H1 (cell line): ENCODE measurements around the gene B4GALNT1. TPM values are rescaled to one million over a fixed set of nuclear protein-coding genes. Genes with fewer than 3 reads are reported as not detected.

ENCODE experiments used
- CTCF ChIA-PET: fragments of 300-600 bp; sonication (Branson Sonifier 250); formaldehyde crosslinking; loops from one replicate; lab custom pipeline; 2021; ENCODE audit not compliant: partially characterized antibody; lab: Charles Lee
- POLR2A ChIA-PET: fragments of 300-600 bp; sonication (Branson Sonifier 250); formaldehyde crosslinking; loops from one replicate; lab custom pipeline; 2021; ENCODE audit warnings: inconsistent platforms; ENCODE audit not compliant: partially characterized antibody; lab: Charles Lee
- DNase-seq, 2 experiments: peaks; one replicate each; pipeline versions ENCODE4 v3.0.0 to v3.0.0-alpha.2; 2010 to 2022; ENCODE audit warnings: low spot score in 2 of 2, low read depth in 1 of 2, mixed read lengths in 1 of 2
- FAIRE-seq: peaks from 2 replicates; lab custom pipeline; 2011; peaks lifted over from hg19 to GRCh38; lab: Jason Lieb, UNC
- H2AFZ ChIP-seq: 2 replicates; pipeline ENCODE4 v1.8.1; 2012; ENCODE audit warnings: low read length, inconsistent platforms
- H2AK5ac ChIP-seq: 2 replicates; pipeline ENCODE4 v1.6.1; 2013; ENCODE audit warnings: low read depth, low read length
- H2BK120ac ChIP-seq: replicated peaks from 2 replicates; pipeline ENCODE3; 2013; ENCODE audit warnings: low read depth, low read length, inconsistent platforms
- H2BK12ac ChIP-seq: 2 replicates; pipeline ENCODE4 v1.6.1; 2013; ENCODE audit warnings: low read depth, low read length
- H2BK15ac ChIP-seq: 2 replicates; pipeline ENCODE4 v1.6.1; 2013; ENCODE audit warnings: low read length
- H2BK20ac ChIP-seq: 2 replicates; pipeline ENCODE4 v1.6.1; 2013; ENCODE audit warnings: low read length
- H2BK5ac ChIP-seq: 2 replicates; pipeline ENCODE4 v1.6.1; 2013; ENCODE audit warnings: low read depth, low read length
- H3K14ac ChIP-seq: 2 replicates; pipeline ENCODE4 v1.6.1; 2013; ENCODE audit warnings: inconsistent platforms; ENCODE audit not compliant: insufficient read length
- H3K18ac ChIP-seq: 2 replicates; pipeline ENCODE4 v1.6.1; 2013; ENCODE audit warnings: low read length; ENCODE audit errors: extremely low read depth
- H3K23ac ChIP-seq: 2 replicates; pipeline ENCODE4 v1.6.1; 2013; ENCODE audit warnings: inconsistent platforms; ENCODE audit not compliant: insufficient read length
- H3K23me2 ChIP-seq: 2 replicates; pipeline ENCODE4 v1.6.1; 2013; ENCODE audit warnings: low read depth, low read length
- H3K27ac ChIP-seq: 2 replicates; pipeline ENCODE4 v1.6.1; 2011; ENCODE audit warnings: low read depth, low read length, inconsistent platforms
- H3K27me3 ChIP-seq, 4 experiments: replicated peaks in 1 of 4; 1 replicate in 1 of 4; 2 replicates in 3 of 4; pipeline versions ENCODE4 v1.6.1 to v1.8.1; 2011 to 2013; ENCODE audit warnings: low read length in 3 of 4, mild to moderate bottlenecking in 3 of 4, inconsistent platforms in 2 of 4, mixed read lengths in 2 of 4, moderate library complexity in 1 of 4; ENCODE audit not compliant: control insufficient read depth in 3 of 4, insufficient read depth in 3 of 4; ENCODE audit errors: extremely low read depth in 1 of 4
- H3K36me3 ChIP-seq, 4 experiments: 2 replicates each; pipeline versions ENCODE4 v1.6.1 to v1.8.1; 2011 to 2013; ENCODE audit warnings: mild to moderate bottlenecking in 4 of 4, low read length in 3 of 4, moderate library complexity in 2 of 4, control low read depth in 1 of 4, inconsistent platforms in 1 of 4; ENCODE audit not compliant: insufficient read depth in 4 of 4, control insufficient read depth in 2 of 4
- H3K4ac ChIP-seq: replicated peaks from 2 replicates; pipeline ENCODE3; 2013; ENCODE audit warnings: low read length, low read depth, mixed read lengths, inconsistent platforms; ENCODE audit not compliant: insufficient read length
- H3K4me1 ChIP-seq, 4 experiments: replicated peaks in 1 of 4; 1 replicate in 1 of 4; 2 replicates in 3 of 4; pipeline versions ENCODE4 v1.6.1 to v1.8.1; 2011 to 2013; ENCODE audit warnings: low read length in 3 of 4, inconsistent platforms in 2 of 4, mixed read lengths in 1 of 4; ENCODE audit not compliant: insufficient read depth in 4 of 4, control insufficient read depth in 3 of 4
- H3K4me2 ChIP-seq, 2 experiments: 2 replicates each; pipeline versions ENCODE4 v1.6.1 to v1.8.1; 2011 to 2013; ENCODE audit warnings: low read depth in 2 of 2, low read length in 2 of 2, control low read depth in 1 of 2, inconsistent platforms in 1 of 2, mild to moderate bottlenecking in 1 of 2; ENCODE audit not compliant: insufficient read depth in 1 of 2
- H3K4me3 ChIP-seq, 4 experiments: fragments of 200-600, 300-600 bp in 1 of 4; sonication (generic), shearing (Covaris generic), sonication (Bioruptor Twin) in 1 of 4; 2 replicates each; pipeline versions ENCODE4 v1.5.1 to v1.8.1; 2011 to 2016; ENCODE audit warnings: low read length in 4 of 4, low read depth in 3 of 4, control low read depth in 2 of 4, inconsistent platforms in 2 of 4, mild to moderate bottlenecking in 2 of 4, mixed read lengths in 1 of 4, moderate library complexity in 1 of 4; ENCODE audit not compliant: insufficient read depth in 2 of 4; ENCODE audit errors: extremely low read depth in 1 of 4
- H3K56ac ChIP-seq: replicated peaks from 2 replicates; pipeline ENCODE3; 2013; ENCODE audit warnings: low read depth, mild to moderate bottlenecking, mixed read lengths, low read length, inconsistent platforms; ENCODE audit not compliant: insufficient read length
- H3K79me1 ChIP-seq: 2 replicates; pipeline ENCODE4 v1.6.1; 2013; ENCODE audit warnings: low read depth, low read length, control low read depth
- H3K79me2 ChIP-seq, 2 experiments: 2 replicates each; pipeline versions ENCODE4 v1.6.1 to v1.8.1; 2012 to 2013; ENCODE audit warnings: low read length in 2 of 2, mild to moderate bottlenecking in 2 of 2, inconsistent platforms in 1 of 2; ENCODE audit not compliant: insufficient read depth in 2 of 2, control insufficient read depth in 1 of 2
- H3K9ac ChIP-seq, 4 experiments: replicated peaks in 1 of 4; 1 replicate in 1 of 4; 2 replicates in 3 of 4; pipeline versions ENCODE4 v1.6.1 to v1.8.1; 2011 to 2013; ENCODE audit warnings: low read depth in 3 of 4, low read length in 3 of 4, control low read depth in 2 of 4, mild to moderate bottlenecking in 2 of 4, moderate library complexity in 2 of 4, inconsistent platforms in 1 of 4; ENCODE audit errors: extremely low read depth in 1 of 4
- H3K9me3 ChIP-seq, 2 experiments: 2 replicates each; pipeline versions ENCODE4 v1.6.1 to v1.8.1; 2012 to 2013; ENCODE audit warnings: mild to moderate bottlenecking in 2 of 2, moderate library complexity in 2 of 2, control low read depth in 1 of 2, inconsistent platforms in 1 of 2, low read depth in 1 of 2, low read length in 1 of 2, mixed read lengths in 1 of 2; ENCODE audit not compliant: insufficient read depth in 2 of 2
- H4K20me1 ChIP-seq, 2 experiments: replicated peaks in 1 of 2; 2 replicates each; pipeline versions ENCODE3 to v1.8.1; 2011 to 2013; ENCODE audit warnings: inconsistent platforms in 2 of 2, low read length in 2 of 2, mild to moderate bottlenecking in 1 of 2; ENCODE audit not compliant: insufficient read depth in 2 of 2, control insufficient read depth in 1 of 2
- H4K5ac ChIP-seq: 2 replicates; pipeline ENCODE4 v1.6.1; 2013; ENCODE audit warnings: low read length, low read depth, mixed read lengths, inconsistent platforms; ENCODE audit not compliant: insufficient read length
- H4K8ac ChIP-seq: 2 replicates; pipeline ENCODE4 v1.8.0; 2013; ENCODE audit warnings: mild to moderate bottlenecking, moderate library complexity, low read length, inconsistent platforms; ENCODE audit not compliant: insufficient read depth; ENCODE audit errors: extremely low read depth
- H4K91ac ChIP-seq: replicated peaks from 2 replicates; pipeline ENCODE3; 2013; ENCODE audit warnings: low read length, mixed read lengths, inconsistent platforms; ENCODE audit not compliant: insufficient read length
- ASH2L ChIP-seq: fragments of 200-600, 300-600 bp; sonication (generic); IDR thresholded peaks from one replicate; pipeline ENCODE4 v1.7.1; 2017; ENCODE audit warnings: low read length
- BACH1 ChIP-seq: IDR thresholded peaks from 2 replicates; pipeline ENCODE4 v1.6.1; 2012; ENCODE audit warnings: low read length, improper control_type of control experiment
- BRCA1 ChIP-seq: IDR thresholded peaks from 2 replicates; pipeline ENCODE4 v1.6.1; 2012; ENCODE audit warnings: low read depth, low read length, improper control_type of control experiment
- CHD1 ChIP-seq: IDR thresholded peaks from 2 replicates; pipeline ENCODE4 v1.6.1; 2012; ENCODE audit warnings: low read depth, low read length, improper control_type of control experiment
- CREB1 ChIP-seq: IDR thresholded peaks from 2 replicates; pipeline ENCODE4 v1.6.1; 2012; ENCODE audit warnings: inconsistent platforms
- EP300 ChIP-seq, 2 experiments: IDR thresholded peaks; 1 replicate in 1 of 2; 2 replicates in 1 of 2; pipeline ENCODE4 v1.6.1; 2011 to 2012; ENCODE audit warnings: low read depth in 2 of 2, low read length in 2 of 2, mild to moderate bottlenecking in 2 of 2, borderline replicate concordance in 1 of 2, inconsistent platforms in 1 of 2, moderate library complexity in 1 of 2
- HDAC2 ChIP-seq, 2 experiments: fragments of 300-600 bp in 1 of 2; sonication (generic) in 1 of 2; IDR thresholded peaks; 2 replicates each; pipeline ENCODE4 v1.6.1; 2011 to 2012; ENCODE audit warnings: low read depth in 2 of 2, low read length in 2 of 2, mild to moderate bottlenecking in 2 of 2, moderate library complexity in 2 of 2, borderline replicate concordance in 1 of 2, inconsistent platforms in 1 of 2
- MAFK ChIP-seq: IDR thresholded peaks from 2 replicates; pipeline ENCODE4 v1.6.1; 2012; ENCODE audit warnings: low read depth, mild to moderate bottlenecking, improper control_type of control experiment, low read length
- PHF8 ChIP-seq: fragments of 200-600 bp; sonication (generic); conservative IDR thresholded peaks from 2 replicates; pipeline ENCODE4 v1.7.1; 2012; ENCODE audit warnings: low read depth, mild to moderate bottlenecking, inconsistent platforms, low read length, moderate library complexity
- SP1 ChIP-seq: IDR thresholded peaks from 2 replicates; pipeline ENCODE4 v1.6.1; 2011; ENCODE audit warnings: low read depth, low read length
- YY1 ChIP-seq: IDR thresholded peaks from 2 replicates; pipeline ENCODE4 v1.6.1; 2011; ENCODE audit warnings: low read depth, mild to moderate bottlenecking, low read length
- WGBS, 2 experiments: shearing (Covaris generic) in 1 of 2; methylation state at CpG; one replicate each; pipeline versions ENCODE4 v1.1.6 to v1.1.7; 2013 to 2015; ENCODE audit warnings: low lambda C conversion rate in 2 of 2, mixed read lengths in 2 of 2, inconsistent platforms in 1 of 2, low coverage in 1 of 2, missing lambda C conversion rate in 1 of 2; ENCODE audit not compliant: insufficient replicate concordance in 2 of 2, insufficient coverage in 1 of 2, insufficient read length in 1 of 2; ENCODE audit errors: extremely low coverage in 1 of 2, missing lambda C conversion rate in 1 of 2; 5-methylcytosine and 5-hydroxymethylcytosine counted together
- polyA plus RNA-seq, 7 experiments: library from polyadenylated mRNA; depleted of rRNA in 3 of 7; stranded (reverse) in 5 of 7; unstranded in 2 of 7; fragments of >200 nt in 5 of 7; fragments of 200-250 nt in 2 of 7; gene quantifications; 1 replicate in 5 of 7; 2 replicates in 1 of 7; 4 replicates in 1 of 7; pipeline versions ENCODE4 v1.2.1 to v1.2.3, GENCODE V29; 2011 to 2013; ENCODE audit warnings: missing spikeins in 2 of 7, mixed read lengths in 2 of 7
- total RNA-seq: library from RNA; stranded (reverse); fragmentation: NEBNext Ultra II Directional; extraction: Animal tissue kit (Norgen Biotek cat#: 25700); gene quantifications from 2 replicates; pipeline ENCODE4 v1.2.1, GENCODE V29; 2021
- TF ChIP-seq, protein P1 (sequence below), 3 experiments: IDR thresholded peaks; 1 replicate in 2 of 3; 2 replicates in 1 of 3; pipeline versions ENCODE4 v1.5.1 to v1.6.1; 2011; ENCODE audit warnings: low read length in 3 of 3, mild to moderate bottlenecking in 3 of 3, inconsistent platforms in 2 of 3, low read depth in 1 of 3, moderate library complexity in 1 of 3; ENCODE audit not compliant: insufficient read depth in 1 of 3; ENCODE audit errors: control extremely low read depth in 1 of 3

The B4GALNT1 gene
- total and polyA plus RNA-seq, 2 of the 8 experiments (the other 6 are each of a cell fraction or from before 2014, with no cell fraction given): 1.5 to 2.3 TPM

DNA sequence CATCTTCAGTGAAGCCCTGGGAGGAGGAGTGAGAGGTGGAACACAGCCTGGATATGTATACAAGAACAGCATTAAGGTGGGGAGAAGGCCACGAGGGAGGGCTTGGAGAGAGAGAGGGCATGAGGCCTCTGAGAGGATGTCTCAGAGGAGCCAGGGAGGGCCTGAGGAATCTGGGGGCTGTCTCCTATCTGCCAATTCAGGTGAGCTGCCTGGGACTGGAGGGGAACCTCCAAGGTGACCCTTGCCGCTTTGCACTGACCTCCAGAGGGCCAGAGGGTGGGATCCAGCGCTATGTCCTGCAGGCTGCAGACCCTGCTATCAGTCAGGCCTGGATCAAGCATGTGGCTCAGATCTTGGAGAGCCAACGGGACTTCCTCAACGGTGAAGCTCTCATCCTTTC is 17.4 kb downstream of the B4GALNT1 start:
- FAIRE-seq: no peak
- Histone ChIP-seq H3K27ac (no peak overlapping the region), H3K23ac (no peak overlapping the region), H4K91ac (no peak overlapping the region), H3K4me2 (no peak overlapping the region), H3K4me3 (no peak overlapping the region), H3K4ac (no peak overlapping the region), H2BK12ac (no peak overlapping the region), H3K36me3 (no peaks in the 10 kb centered on the region), H3K9ac (no peak overlapping the region), H2AK5ac (no peak overlapping the region), H3K18ac (no peak overlapping the region), H3K23me2 (peaks cover 13% of the 10 kb centered on the region; the same call in 1 of the 2 replicates), H2BK120ac (no peak overlapping the region), H4K5ac (no peak overlapping the region), H3K56ac (no peak overlapping the region), H3K14ac (no peak overlapping the region), H3K4me1 (peaks cover 2 to 20% (median 12%) of the 10 kb centered on the region in 4 experiments), H2AFZ (no peak overlapping the region), H4K8ac (no peak overlapping the region), H4K20me1 (peaks cover 0 to 18% of the 10 kb centered on the region in 2 experiments), H3K27me3 (peaks cover 35 to 88% (median 85%) of the 10 kb centered on the region in 4 experiments), H2BK15ac (no peak overlapping the region), H2BK5ac (no peak overlapping the region), H3K79me1 (no peaks in the 10 kb centered on the region), H3K79me2 (no peaks in the 10 kb centered on the region), H3K9me3 (no peaks in the 10 kb centered on the region; a peak in 1 of 4 replicates), H2BK20ac (no peak overlapping the region)
- POLR2A ChIA-PET: interaction anchor here (1.2 to 2.5 kb wide), 7 partner anchors 12 to 130 kb away, joined by 3 to 6 read pairs (median 5); partner anchors contain the start of genes DDIT3, PIP4K2C and TSPAN31
- WGBS, 2 experiments: 79% methylated on average over 5 of the region's 5 CpGs; no CpG with 5 or more reads in 1 of the 2 experiments
- no peak for DNase-seq
- CTCF ChIA-PET: interaction anchor here (1.1 to 12.5 kb wide), 7 partner anchors 12 to 120 kb away, joined by 3 to 124 read pairs (median 10); partner anchors contain the start of genes B4GALNT1 and OS9
- no peak for TF ChIP-seq MAFK
- no peak for TF ChIP-seq YY1
- TF ChIP-seq HDAC2 (IDR thresholded peaks at IDR 0.05; ENCODE audit: borderline replicate concordance in 1 of 2, low read depth in 2 of 2, low read length in 2 of 2): no peak
- no peak for TF ChIP-seq PHF8
- TF ChIP-seq, protein P1, sequence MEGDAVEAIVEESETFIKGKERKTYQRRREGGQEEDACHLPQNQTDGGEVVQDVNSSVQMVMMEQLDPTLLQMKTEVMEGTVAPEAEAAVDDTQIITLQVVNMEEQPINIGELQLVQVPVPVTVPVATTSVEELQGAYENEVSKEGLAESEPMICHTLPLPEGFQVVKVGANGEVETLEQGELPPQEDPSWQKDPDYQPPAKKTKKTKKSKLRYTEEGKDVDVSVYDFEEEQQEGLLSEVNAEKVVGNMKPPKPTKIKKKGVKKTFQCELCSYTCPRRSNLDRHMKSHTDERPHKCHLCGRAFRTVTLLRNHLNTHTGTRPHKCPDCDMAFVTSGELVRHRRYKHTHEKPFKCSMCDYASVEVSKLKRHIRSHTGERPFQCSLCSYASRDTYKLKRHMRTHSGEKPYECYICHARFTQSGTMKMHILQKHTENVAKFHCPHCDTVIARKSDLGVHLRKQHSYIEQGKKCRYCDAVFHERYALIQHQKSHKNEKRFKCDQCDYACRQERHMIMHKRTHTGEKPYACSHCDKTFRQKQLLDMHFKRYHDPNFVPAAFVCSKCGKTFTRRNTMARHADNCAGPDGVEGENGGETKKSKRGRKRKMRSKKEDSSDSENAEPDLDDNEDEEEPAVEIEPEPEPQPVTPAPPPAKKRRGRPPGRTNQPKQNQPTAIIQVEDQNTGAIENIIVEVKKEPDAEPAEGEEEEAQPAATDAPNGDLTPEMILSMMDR (IDR thresholded peaks at IDR 0.05; ENCODE audit: control extremely low read depth in 1 of 3, insufficient read depth in 1 of 3, low read depth in 1 of 3, low read length in 3 of 3): no peak
- no peak for TF ChIP-seq EP300 (IDR thresholded peaks at IDR 0.05; ENCODE audit: borderline replicate concordance in 1 of 2, low read depth in 2 of 2, low read length in 2 of 2)
- TF ChIP-seq SP1: no peak
- no peak for TF ChIP-seq CHD1
- no peak for TF ChIP-seq ASH2L
- TF ChIP-seq CREB1: no peak
- TF ChIP-seq BRCA1: no peak
- no peak for TF ChIP-seq BACH1
